ENCODE results near the gene PLEKHH1. TPM values are rescaled to one million over a fixed set of nuclear protein-coding genes. Genes with fewer than 3 reads are reported as not detected.

PLEKHH1 gene
- total and polyA plus RNA-seq, 4 experiments from 2014 or later = 0.22 to 1.1 (median 0.41) TPM; not detected in 1

- no peak for DNase-seq
- CTCF ChIA-PET (ENCODE audit: partially characterized antibody) = interaction anchor here (0.7 to 14.7 kb wide), 32 partner anchors 9 to 1213 kb away, joined by 3 to 324 read pairs (median 6); partner anchors contain the start of genes PIGH and PLEKHH1
- no peak overlapping the region for H3K27ac Mint-ChIP-seq
Measured at GRCh38 chr14:67571991-67572323, 38.9 kb downstream of the PLEKHH1 start.

GRCh38 chr14:67572608-67573007, 39.5 kb downstream of the PLEKHH1 start:
- H3K27me3 Mint-ChIP-seq = peaks cover 4 to 5% of the 10 kb centered on the region in 2 donors
- no peak for DNase-seq
- Histone ChIP-seq H3K27me3 (ENCODE audit: insufficient read depth, low read length) (no peaks in the 10 kb centered on the region), H3K4me3 (ENCODE audit: low read length in 2 of 2) (no peak overlapping the region), H3K36me3 (ENCODE audit: insufficient read depth, low read length) (no peaks in the 10 kb centered on the region), H3K9me3 (ENCODE audit: control insufficient read depth in 1 of 2, low read length in 2 of 2) (no peaks in the 10 kb centered on the region), H3K27ac (ENCODE audit: low read depth, low read length) (no peak overlapping the region), H3K4me1 (ENCODE audit: insufficient read depth, low read length) (no peaks in the 10 kb centered on the region)
- H3K9me3 Mint-ChIP-seq = no peaks in the 10 kb centered on the region
- H3K4me1 Mint-ChIP-seq = peaks cover 0 to 4% (median 3%) of the 10 kb centered on the region in 4 donors
- POLR2A ChIA-PET (ENCODE audit: partially characterized antibody) = no interaction called here
- H3K4me3 Mint-ChIP-seq = no peak overlapping the region
- no peaks in the 10 kb centered on the region for H3K36me3 Mint-ChIP-seq
- intact Hi-C loops (cut with micrococcal nuclease) = loop anchor here (5.0 kb wide), 1 partner anchor 1210 kb away; no protein-coding TSS in a partner anchor
- no peak overlapping the region for H3K27ac Mint-ChIP-seq
- CTCF ChIA-PET (ENCODE audit: partially characterized antibody) = interaction anchor here (1.0 to 14.7 kb wide), 16 partner anchors 9 to 154 kb away, joined by 3 to 324 read pairs (median 8); no protein-coding TSS in a partner anchor

More at GRCh38 chr14:67571991-67572323, 38.9 kb downstream of the PLEKHH1 start:
- H3K36me3 ChIP-seq (ENCODE audit: insufficient read depth, low read length) = no peaks in the 10 kb centered on the region
- H3K36me3 Mint-ChIP-seq = no peaks in the 10 kb centered on the region
- POLR2A ChIA-PET (ENCODE audit: partially characterized antibody) = interaction anchor here (1.3 to 1.7 kb wide), 4 partner anchors 14 to 145 kb away, joined by 4 to 13 read pairs (median 6); partner anchors contain the start of genes PIGH and TMEM229B
- H3K27ac ChIP-seq (ENCODE audit: low read depth, low read length) = no peak overlapping the region
- H3K4me1 Mint-ChIP-seq = peaks cover 0 to 4% (median 3%) of the 10 kb centered on the region in 4 donors
- intact Hi-C loops (cut with micrococcal nuclease) = loop anchor here (1.0 to 5.0 kb wide), 2 partner anchors 46 to 1210 kb away; no protein-coding TSS in a partner anchor
- no peaks in the 10 kb centered on the region for H3K9me3 ChIP-seq (ENCODE audit: control insufficient read depth in 1 of 2, low read length in 2 of 2)
- H3K4me3 Mint-ChIP-seq = no peak overlapping the region
- peaks cover 5 to 10% of the 10 kb centered on the region in 2 donors for H3K27me3 Mint-ChIP-seq
- no peak overlapping the region for H3K4me3 ChIP-seq (ENCODE audit: low read length in 2 of 2)
- H3K27me3 ChIP-seq (ENCODE audit: insufficient read depth, low read length) = no peaks in the 10 kb centered on the region
- H3K4me1 ChIP-seq (ENCODE audit: insufficient read depth, low read length) = no peaks in the 10 kb centered on the region
- H3K9me3 Mint-ChIP-seq = no peaks in the 10 kb centered on the region

- Histone ChIP-seq H3K36me3 (ENCODE audit: insufficient read depth, low read length) (no peaks in the 10 kb centered on the region), H3K4me1 (ENCODE audit: insufficient read depth, low read length) (no peaks in the 10 kb centered on the region), H3K9me3 (ENCODE audit: control insufficient read depth in 1 of 2, low read length in 2 of 2) (no peaks in the 10 kb centered on the region), H3K4me3 (ENCODE audit: low read length in 2 of 2) (no peak overlapping the region), H3K27ac (ENCODE audit: low read depth, low read length) (no peak overlapping the region), H3K27me3 (ENCODE audit: insufficient read depth, low read length) (no peaks in the 10 kb centered on the region)
- no peaks in the 10 kb centered on the region for H3K36me3 Mint-ChIP-seq
- peaks cover 4 to 5% of the 10 kb centered on the region in 2 donors for H3K27me3 Mint-ChIP-seq
- intact Hi-C loops (cut with micrococcal nuclease) = loop anchor here (5.0 kb wide), 1 partner anchor 1211 kb away; no protein-coding TSS in a partner anchor
- no peak overlapping the region for H3K27ac Mint-ChIP-seq
- H3K4me1 Mint-ChIP-seq = peaks cover 0 to 4% (median 3%) of the 10 kb centered on the region in 4 donors
- ChIA-PET POLR2A (ENCODE audit: partially characterized antibody) (no interaction called here), CTCF (ENCODE audit: partially characterized antibody) (interaction anchor here (1.6 to 14.7 kb wide), 6 partner anchors 8 to 155 kb away, joined by 5 to 324 read pairs (median 14); no protein-coding TSS in a partner anchor)
- no peaks in the 10 kb centered on the region for H3K9me3 Mint-ChIP-seq
- DNase-seq = no peak
- H3K4me3 Mint-ChIP-seq = no peak overlapping the region
Measured at GRCh38 chr14:67573228-67574010, 40.3 kb downstream of the PLEKHH1 start.

- ChIA-PET POLR2A (ENCODE audit: partially characterized antibody) (no interaction called here), CTCF (ENCODE audit: partially characterized antibody) (interaction anchor here (1.6 kb wide), 1 partner anchor 48 kb away, joined by 6 read pairs; no protein-coding TSS in a partner anchor)
- peaks cover 0 to 4% (median 3%) of the 10 kb centered on the region in 4 donors for H3K4me1 Mint-ChIP-seq
- intact Hi-C loops (cut with micrococcal nuclease) = loop anchor here (5.0 kb wide), 1 partner anchor 1212 kb away; no protein-coding TSS in a partner anchor
- Histone ChIP-seq H3K4me1 (ENCODE audit: insufficient read depth, low read length) (no peaks in the 10 kb centered on the region), H3K27me3 (ENCODE audit: insufficient read depth, low read length) (no peaks in the 10 kb centered on the region), H3K9me3 (ENCODE audit: control insufficient read depth in 1 of 2, low read length in 2 of 2) (no peaks in the 10 kb centered on the region), H3K27ac (ENCODE audit: low read depth, low read length) (no peak overlapping the region), H3K36me3 (ENCODE audit: insufficient read depth, low read length) (no peaks in the 10 kb centered on the region), H3K4me3 (ENCODE audit: low read length in 2 of 2) (no peak overlapping the region)
- H3K36me3 Mint-ChIP-seq = no peaks in the 10 kb centered on the region
- peaks cover 4 to 5% of the 10 kb centered on the region in 2 donors for H3K27me3 Mint-ChIP-seq
- H3K4me3 Mint-ChIP-seq = no peak overlapping the region
- no peak overlapping the region for H3K27ac Mint-ChIP-seq
- H3K9me3 Mint-ChIP-seq = no peaks in the 10 kb centered on the region
- DNase-seq = no peak
Measured at GRCh38 chr14:67574156-67574555, 41.1 kb downstream of the PLEKHH1 start.

GRCh38 chr14:67574806-67575205, 41.7 kb downstream of the PLEKHH1 start:
- Mint-ChIP-seq H3K4me1 (peaks cover 0 to 4% (median 3%) of the 10 kb centered on the region in 4 donors), H3K36me3 (no peaks in the 10 kb centered on the region), H3K27ac (no peak overlapping the region), H3K27me3 (peaks cover 4 to 5% of the 10 kb centered on the region in 2 donors), H3K9me3 (no peaks in the 10 kb centered on the region), H3K4me3 (no peak overlapping the region)
- DNase-seq = no peak
- H3K27ac ChIP-seq (ENCODE audit: low read depth, low read length) = no peak overlapping the region
- POLR2A ChIA-PET (ENCODE audit: partially characterized antibody) = no interaction called here
- CTCF ChIA-PET (ENCODE audit: partially characterized antibody) = interaction anchor here (0.6 kb wide), 1 partner anchor 155 kb away, joined by 3 read pairs; no protein-coding TSS in a partner anchor
- H3K4me3 ChIP-seq (ENCODE audit: low read length in 2 of 2) = no peak overlapping the region
- intact Hi-C loops (cut with micrococcal nuclease) = loop anchor here (5.0 kb wide), 1 partner anchor 1213 kb away; no protein-coding TSS in a partner anchor
- no peaks in the 10 kb centered on the region for H3K9me3 ChIP-seq (ENCODE audit: control insufficient read depth in 1 of 2, low read length in 2 of 2)
- no peaks in the 10 kb centered on the region for H3K4me1 ChIP-seq (ENCODE audit: insufficient read depth, low read length)
- no peaks in the 10 kb centered on the region for H3K36me3 ChIP-seq (ENCODE audit: insufficient read depth, low read length)
- H3K27me3 ChIP-seq (ENCODE audit: insufficient read depth, low read length) = no peaks in the 10 kb centered on the region

- H3K9me3 Mint-ChIP-seq = no peaks in the 10 kb centered on the region
- H3K36me3 Mint-ChIP-seq = no peaks in the 10 kb centered on the region
- CTCF ChIA-PET (ENCODE audit: partially characterized antibody) = interaction anchor here (1.3 to 1.4 kb wide), 2 partner anchors 149 to 152 kb away, joined by 3 to 8 read pairs; no protein-coding TSS in a partner anchor
- peaks cover 0 to 4% (median 3%) of the 10 kb centered on the region in 4 donors for H3K4me1 Mint-ChIP-seq
- H3K27me3 Mint-ChIP-seq = peaks cover 4 to 5% of the 10 kb centered on the region in 2 donors
- no peaks in the 10 kb centered on the region for H3K9me3 ChIP-seq (ENCODE audit: control insufficient read depth in 1 of 2, low read length in 2 of 2)
- intact Hi-C loops (cut with micrococcal nuclease) = no loop called here
- no peaks in the 10 kb centered on the region for H3K27me3 ChIP-seq (ENCODE audit: insufficient read depth, low read length)
- no peak overlapping the region for H3K27ac ChIP-seq (ENCODE audit: low read depth, low read length)
- H3K4me3 Mint-ChIP-seq = no peak overlapping the region
- DNase-seq = no peak
- no peaks in the 10 kb centered on the region for H3K36me3 ChIP-seq (ENCODE audit: insufficient read depth, low read length)
- no peak overlapping the region for H3K4me3 ChIP-seq (ENCODE audit: low read length in 2 of 2)
- H3K27ac Mint-ChIP-seq = no peak overlapping the region
- POLR2A ChIA-PET (ENCODE audit: partially characterized antibody) = interaction anchor here (1.1 kb wide), 1 partner anchor 87 kb away, joined by 3 read pairs; the partner anchor contains the start of gene TMEM229B
- no peaks in the 10 kb centered on the region for H3K4me1 ChIP-seq (ENCODE audit: insufficient read depth, low read length)
Measured at GRCh38 chr14:67575684-67576083, 42.6 kb downstream of the PLEKHH1 start.
